Measurements from ENCODE around the gene DOCK2. TPM values are rescaled to one million over a fixed set of nuclear protein-coding genes. Genes with fewer than 3 reads are reported as not detected.
A peak's percentile ranks its signal among the peaks of the same experiment; 100 is the strongest.

DOCK2 gene
- polyA plus RNA-seq, 3 donors = 57.5 to 178 (median 115) TPM

- peak overlapping the region in 1 of 7 donors; percentile 37 for H3K27ac Mint-ChIP-seq
- WGBS (ENCODE audit: insufficient coverage) = no CpG with 5 or more reads among the region's 2 CpGs
- Histone ChIP-seq H2AFZ (ENCODE audit: insufficient read depth, low read depth, low read length, poor library complexity, severe bottlenecking) (no peak overlapping the region), H3K9ac (ENCODE audit: insufficient read depth, low read length, poor library complexity, severe bottlenecking) (no peak overlapping the region), H3K79me2 (ENCODE audit: insufficient read depth, low read length) (no peaks in the 10 kb centered on the region), H3K4me2 (replicated peaks; ENCODE audit: extremely low read depth, low read length, poor library complexity, severe bottlenecking) (no peak overlapping the region), H3K27me3 (ENCODE audit: control insufficient read depth in 2 of 2, insufficient read depth in 2 of 2, low read length in 2 of 2) (no peaks in the 10 kb centered on the region), H3K4me1 (ENCODE audit: control insufficient read depth in 1 of 2, insufficient read depth in 2 of 2, low read length in 2 of 2) (no peaks in the 10 kb centered on the region), H4K20me1 (ENCODE audit: insufficient read depth, low read length) (peaks cover 60% of the 10 kb centered on the region), H3K9me3 (replicated peaks in 1 of 2; ENCODE audit: control insufficient read depth in 1 of 2, insufficient read depth in 1 of 2, low read length in 2 of 2) (no peaks in the 10 kb centered on the region), H3K27ac (ENCODE audit: low read depth in 1 of 2, low read length in 2 of 2) (no peak overlapping the region), H3K4me3 (replicated peaks in 1 of 3; ENCODE audit: low read depth in 2 of 3, low read length in 3 of 3) (no peak overlapping the region), H3K36me3 (replicated peaks in 1 of 2; ENCODE audit: control insufficient read depth in 1 of 2, insufficient read depth in 2 of 2, low read length in 2 of 2) (peaks cover 86 to 95% of the 10 kb centered on the region in 2 donors)
- H3K4me1 Mint-ChIP-seq = no peaks in the 10 kb centered on the region
- H3K27me3 Mint-ChIP-seq (ENCODE audit: low read depth in 3 of 3) = no peaks in the 10 kb centered on the region
- no peaks in the 10 kb centered on the region for H3K9me3 Mint-ChIP-seq
- intact Hi-C loops (cut with micrococcal nuclease) = no loop called here
- TF ChIP-seq CTCF (IDR thresholded peaks at IDR 0.05) = no peak
- no peak for DNase-seq
- no peak overlapping the region for H3K4me3 Mint-ChIP-seq
- H3K36me3 Mint-ChIP-seq = peaks cover 82 to 89% of the 10 kb centered on the region in 2 donors
Measured at GRCh38 chr5:169992789-169993484, 355.9 kb downstream of the DOCK2 start.

GRCh38 chr5:169993485-169993790 is 356.4 kb downstream of the DOCK2 start:
- Mint-ChIP-seq H3K27me3 (ENCODE audit: low read depth in 3 of 3) (no peaks in the 10 kb centered on the region), H3K27ac (peak overlapping the region in 2 of 7 donors; percentile 37 to 51), H3K4me3 (no peak overlapping the region), H3K4me1 (no peaks in the 10 kb centered on the region), H3K9me3 (no peaks in the 10 kb centered on the region), H3K36me3 (peaks cover 87 to 92% of the 10 kb centered on the region in 2 donors)
- intact Hi-C loops (cut with micrococcal nuclease) = no loop called here
- no peak for TF ChIP-seq CTCF (IDR thresholded peaks at IDR 0.05)
- Histone ChIP-seq H3K9ac (ENCODE audit: insufficient read depth, low read length, poor library complexity, severe bottlenecking) (no peak overlapping the region), H4K20me1 (ENCODE audit: insufficient read depth, low read length) (peaks cover 59% of the 10 kb centered on the region), H3K27me3 (ENCODE audit: control insufficient read depth in 2 of 2, insufficient read depth in 2 of 2, low read length in 2 of 2) (no peaks in the 10 kb centered on the region), H3K4me3 (replicated peaks in 1 of 3; ENCODE audit: low read depth in 2 of 3, low read length in 3 of 3) (no peak overlapping the region), H3K9me3 (replicated peaks in 1 of 2; ENCODE audit: control insufficient read depth in 1 of 2, insufficient read depth in 1 of 2, low read length in 2 of 2) (no peaks in the 10 kb centered on the region), H3K36me3 (replicated peaks in 1 of 2; ENCODE audit: control insufficient read depth in 1 of 2, insufficient read depth in 2 of 2, low read length in 2 of 2) (peaks cover 87 to 95% of the 10 kb centered on the region in 2 donors), H3K4me2 (replicated peaks; ENCODE audit: extremely low read depth, low read length, poor library complexity, severe bottlenecking) (no peak overlapping the region), H3K27ac (ENCODE audit: low read depth in 1 of 2, low read length in 2 of 2) (no peak overlapping the region), H2AFZ (ENCODE audit: insufficient read depth, low read depth, low read length, poor library complexity, severe bottlenecking) (no peak overlapping the region), H3K4me1 (ENCODE audit: control insufficient read depth in 1 of 2, insufficient read depth in 2 of 2, low read length in 2 of 2) (no peaks in the 10 kb centered on the region), H3K79me2 (ENCODE audit: insufficient read depth, low read length) (no peaks in the 10 kb centered on the region)
- no peak for DNase-seq
- 88% methylated on average over 2 of the region's 2 CpGs for WGBS (ENCODE audit: insufficient coverage)

Measured in CD14-positive monocyte (primary cell).